A549 (cell line): Measurements from ENCODE around the gene NDUFB4. TPM values are rescaled to one million over a fixed set of nuclear protein-coding genes. Genes with fewer than 3 reads are reported as not detected.
A peak's percentile ranks its signal among the peaks of the same experiment; 100 is the strongest.

Experiments used
- ATAC-seq, 2 experiments: fragments of 200-7000 bp in 1 of 2; fragments of >200 bp in 1 of 2; cut with Nextera tagmentation in 1 of 2; cut with Tn5 transposase in 1 of 2; 3 replicates each; pipeline versions ENCODE4 v1.8.0 to v1.9.1; 2018 to 2020; ENCODE audit warnings: mild to moderate bottlenecking in 1 of 2, moderate library complexity in 1 of 2
- CTCF ChIA-PET: fragments of 300-600 bp; sonication (Branson Sonifier 250); formaldehyde crosslinking; extraction: SDS; loops from one replicate; lab custom pipeline; 2021; ENCODE audit warnings: antibody characterized with exemption, inconsistent platforms; lab: Yijun Ruan, JAX
- POLR2A ChIA-PET: fragments of 350-600 bp; formaldehyde crosslinking; extraction: SDS; loops from one replicate; lab custom pipeline; 2021; ENCODE audit warnings: antibody characterized with exemption, inconsistent platforms; lab: Yijun Ruan, JAX
- DNase-seq, 2 experiments: peaks; one replicate each; pipeline versions ENCODE4 v3.0.0 to v3.0.0-alpha.2; 2011 to 2016; ENCODE audit warnings: low read depth in 1 of 2, low spot score in 1 of 2
- FAIRE-seq: peaks from 2 replicates; lab custom pipeline; 2011; peaks lifted over from hg19 to GRCh38; lab: Jason Lieb, UNC
- H3K27ac ChIP-seq, 2 experiments: fragments of >200 bp; sonication (Bioruptor Twin); formaldehyde crosslinking; 3 replicates each; pipeline ENCODE4 v1.5.1; 2016 to 2017
- H3K4me1 ChIP-seq: fragments of >200 bp; sonication (Bioruptor Twin); formaldehyde crosslinking; 3 replicates; pipeline ENCODE4 v1.6.1; 2016
- H3K4me2 ChIP-seq: fragments of >200 bp; sonication (Bioruptor Twin); formaldehyde crosslinking; 3 replicates; pipeline ENCODE4 v1.6.1; 2016
- H3K4me3 ChIP-seq: fragments of >200 bp; sonication (Bioruptor Twin); formaldehyde crosslinking; 3 replicates; pipeline ENCODE4 v1.5.1; 2016
- H3K9me3 ChIP-seq: fragments of >200 bp; sonication (Bioruptor Twin); formaldehyde crosslinking; 3 replicates; pipeline ENCODE4 v1.6.1; 2016
- CBX2 ChIP-seq: fragments of 200-600 bp; sonication (generic); IDR thresholded peaks from 2 replicates; pipeline ENCODE4 v1.6.1; 2016; ENCODE audit warnings: low read depth, mild to moderate bottlenecking, borderline replicate concordance
- CHD2 ChIP-seq: fragments of 150-350 bp; IDR thresholded peaks from 2 replicates; pipeline ENCODE4 v1.6.1; 2014; ENCODE audit warnings: low read length; ENCODE audit not compliant: partially characterized antibody
- CHD4 ChIP-seq: fragments of 200-600 bp; sonication (generic); IDR thresholded peaks from 2 replicates; pipeline ENCODE4 v1.6.1; 2016; ENCODE audit warnings: antibody characterized with exemption, mild to moderate bottlenecking, borderline replicate concordance
- CTCF ChIP-seq: fragments of >200 bp; sonication (Bioruptor Twin); formaldehyde crosslinking; IDR thresholded peaks from 3 replicates; pipeline ENCODE4 v1.5.1; 2016
- EHMT2 ChIP-seq: fragments of 200-600 bp; sonication (generic); IDR thresholded peaks from 2 replicates; pipeline ENCODE4 v1.6.1; 2016; ENCODE audit warnings: antibody characterized with exemption, low read depth, mild to moderate bottlenecking, moderate library complexity
- ELK1 ChIP-seq: fragments of 150-350 bp; IDR thresholded peaks from 2 replicates; pipeline ENCODE4 v1.6.1; 2014; ENCODE audit warnings: low read depth, mild to moderate bottlenecking, low read length
- GATA3 ChIP-seq: IDR thresholded peaks from 2 replicates; pipeline ENCODE4 v1.6.1; 2012; ENCODE audit warnings: borderline replicate concordance
- HDAC2 ChIP-seq: fragments of 200-600 bp; sonication (generic); IDR thresholded peaks from 2 replicates; pipeline ENCODE4 v1.6.1; 2016
- HOXA7 ChIP-seq: fragments of 250-450 bp; sonication (Bioruptor Pico); IDR thresholded peaks from 2 replicates; pipeline ENCODE4 v1.5.0; 2020; ENCODE audit warnings: mild to moderate bottlenecking, moderate library complexity
- HOXB13 ChIP-seq: fragments of 250-450 bp; sonication (Bioruptor Pico); IDR thresholded peaks from 2 replicates; pipeline ENCODE4 v1.5.0; 2020; ENCODE audit warnings: low read depth, mild to moderate bottlenecking, moderate library complexity
- JUNB ChIP-seq: fragments of >200 bp; sonication (Bioruptor Twin); formaldehyde crosslinking; IDR thresholded peaks from 2 replicates; pipeline ENCODE4 v1.6.1; 2016
- KDM1A ChIP-seq: fragments of 200-600 bp; sonication (generic); IDR thresholded peaks from 2 replicates; pipeline ENCODE4 v1.6.1; 2016; ENCODE audit warnings: low read depth, mild to moderate bottlenecking
- MYC ChIP-seq: IDR thresholded peaks from 2 replicates; pipeline ENCODE4 v1.6.1; 2012; ENCODE audit warnings: mild to moderate bottlenecking, inconsistent platforms, low read length, improper control_type of control experiment, borderline replicate concordance
- PHF8 ChIP-seq: fragments of 200-600 bp; sonication (generic); IDR thresholded peaks from 2 replicates; pipeline ENCODE4 v1.6.1; 2016; ENCODE audit warnings: low read depth, mild to moderate bottlenecking, antibody characterized with exemption, moderate library complexity, borderline replicate concordance
- POLR2AphosphoS2 ChIP-seq: conservative IDR thresholded peaks from 2 replicates; pipeline ENCODE4 v1.6.1; 2012; ENCODE audit warnings: low read length, improper control_type of control experiment, inconsistent platforms
- RAD21 ChIP-seq, 2 experiments: fragments of >200 bp in 1 of 2; sonication (Bioruptor Twin) in 1 of 2; formaldehyde crosslinking in 1 of 2; IDR thresholded peaks in 1 of 2; conservative IDR thresholded peaks in 1 of 2; 2 replicates in 1 of 2; 3 replicates in 1 of 2; pipeline ENCODE4 v1.6.1; 2012 to 2018; ENCODE audit warnings: inconsistent platforms in 1 of 2
- RARB ChIP-seq: fragments of 250-450 bp; sonication (Bioruptor Pico); IDR thresholded peaks from 2 replicates; pipeline ENCODE4 v1.8.0; 2021; ENCODE audit warnings: mild to moderate bottlenecking, moderate library complexity
- RFX5 ChIP-seq: fragments of 450-650 bp; IDR thresholded peaks from 2 replicates; pipeline ENCODE4 v1.7.1; 2014; ENCODE audit warnings: antibody characterized with exemption, mild to moderate bottlenecking, moderate library complexity
- RNF2 ChIP-seq: fragments of 200-600 bp; sonication (generic); IDR thresholded peaks from 2 replicates; pipeline ENCODE4 v1.6.1; 2016; ENCODE audit warnings: low read depth, mild to moderate bottlenecking, antibody characterized with exemption, moderate library complexity, borderline replicate concordance
- SREBF2 ChIP-seq: fragments of 450-650 bp; IDR thresholded peaks from 2 replicates; pipeline ENCODE4 v1.6.1; 2014; ENCODE audit warnings: mild to moderate bottlenecking, moderate library complexity
- ZC3H11A ChIP-seq: fragments of 450-650 bp; IDR thresholded peaks from 2 replicates; pipeline ENCODE4 v1.6.1; 2014; ENCODE audit warnings: antibody characterized with exemption, mild to moderate bottlenecking
- ZFP36 ChIP-seq: fragments of 450-650 bp; IDR thresholded peaks from 2 replicates; pipeline ENCODE4 v1.6.1; 2014; ENCODE audit warnings: borderline replicate concordance; ENCODE audit not compliant: partially characterized antibody
- WGBS: methylation state at CpG from one replicate; pipeline ENCODE4 v1.1.6; 2017; ENCODE audit errors: missing lambda C conversion rate; 5-methylcytosine and 5-hydroxymethylcytosine counted together
- polyA plus RNA-seq, 4 experiments: library from polyadenylated mRNA; depleted of rRNA in 3 of 4; stranded (reverse); fragments of >200 nt; fragmentation: RNase III in 1 of 4; extraction: RNeasy Plus Mini Kit Qiagen cat#74134 plus additional on column Dnase treatment in 1 of 4; gene quantifications; 2 replicates in 3 of 4; 3 replicates in 1 of 4; pipeline ENCODE4 v1.2.3, GENCODE V29; 2011 to 2017

Gene NDUFB4
- polyA plus RNA-seq, 2 of the 4 experiments (the other 2 are of a cell fraction), result 239 to 686 TPM

- DNase-seq, result no peak
- WGBS, result 59% methylated on average over 3 of the region's 3 CpGs
- no peak for TF ChIP-seq CHD2
- TF ChIP-seq KDM1A, result no peak
- no peak for TF ChIP-seq ZFP36
- TF ChIP-seq PHF8, result no peak
- no peak for TF ChIP-seq POLR2AphosphoS2
- TF ChIP-seq ELK1, result no peak
- no peak for TF ChIP-seq RAD21 (conservative IDR thresholded peaks at IDR 0.05 in 1 of 2, IDR thresholded peaks at IDR 0.05 in 1 of 2)
- TF ChIP-seq HDAC2, result no peak
- no peak for TF ChIP-seq RFX5
- TF ChIP-seq RARB (CRISPR knock-in tag), result no peak
- TF ChIP-seq CBX2, result no peak
- TF ChIP-seq GATA3, result no peak
- TF ChIP-seq HOXB13, result no peak
- TF ChIP-seq RNF2, result no peak
- no peak for TF ChIP-seq ZC3H11A
- no peak for TF ChIP-seq JUNB
- no peak for TF ChIP-seq HOXA7 (CRISPR knock-in tag)
- TF ChIP-seq SREBF2, result no peak
- Histone ChIP-seq H3K4me3 (no peak overlapping the region), H3K4me1 (peaks cover 4% of the 10 kb centered on the region; the same call in 2 of the 3 replicates), H3K9me3 (no peaks in the 10 kb centered on the region), H3K27ac (no peak overlapping the region), H3K4me2 (peak overlapping the region; percentile 62; the same call in 1 of the 3 replicates)
- FAIRE-seq, result no peak
- ATAC-seq, result peak; percentile 59 to 60; a peak in 4 of 6 replicates
- CTCF ChIA-PET, result interaction anchor here (0.8 to 3.3 kb wide), 13 partner anchors 11 to 324 kb away, joined by 3 to 50 read pairs (median 5); partner anchors contain the start of gene NDUFB4
- POLR2A ChIA-PET, result interaction anchor here (0.6 to 1.2 kb wide), 2 partner anchors 27 to 473 kb away, joined by 3 to 9 read pairs; partner anchors contain the start of gene NDUFB4
Observed at GRCh38 chr3:120568202-120568531, 28.0 kb upstream of the NDUFB4 start.

- ATAC-seq (no peak), FAIRE-seq (no peak), DNase-seq (no peak)
- WGBS, result 35% methylated on average over 3 of the region's 3 CpGs
- Histone ChIP-seq H3K27ac (no peak overlapping the region), H3K4me2 (no peak overlapping the region), H3K4me3 (no peak overlapping the region), H3K4me1 (peaks cover 4% of the 10 kb centered on the region; the same call in 2 of the 3 replicates), H3K9me3 (no peaks in the 10 kb centered on the region)
- ChIA-PET CTCF (interaction anchor here (0.6 to 3.3 kb wide), 12 partner anchors 8 to 656 kb away, joined by 3 to 50 read pairs (median 5); partner anchors contain the start of gene NDUFB4), POLR2A (no interaction called here)
- TF ChIP-seq JUNB (no peak), MYC (no peak), RARB (CRISPR knock-in tag) (no peak), CTCF (no peak), PHF8 (no peak), ZFP36 (no peak), EHMT2 (no peak), CHD4 (no peak), POLR2AphosphoS2 (no peak)
Observed at GRCh38 chr3:120568598-120568997, 27.5 kb upstream of the NDUFB4 start.
